T-helper 1 cell treated with Interleukin-12 subunit alpha and Interleukin-12 subunit beta and Interleukin-4 antibody, amounts not matched to agents 30 μg/mL and 1 μg/mL, for 36 hours (primary cell): ENCODE results near the gene EFCAB7.
"Not testable (repeated sequence)": the region's sequence is repeated elsewhere in the genome, so short reads cannot be mapped to it uniquely, and the experiment has no call there.

Experiments
- H3K27ac Mint-ChIP-seq: one replicate; pipeline ENCODE4 v1.8.0; 2021; ENCODE audit warnings: mild to moderate bottlenecking, mixed read lengths
- H3K27me3 Mint-ChIP-seq: one replicate; pipeline ENCODE4 v1.8.0; 2021; ENCODE audit warnings: low read depth, mixed read lengths
- H3K36me3 Mint-ChIP-seq: one replicate; pipeline ENCODE4 v1.8.0; 2021; ENCODE audit warnings: low read depth, mixed read lengths
- H3K4me1 Mint-ChIP-seq: one replicate; pipeline ENCODE4 v1.8.0; 2021; ENCODE audit warnings: low read depth, mixed read lengths
- H3K4me3 Mint-ChIP-seq: one replicate; pipeline ENCODE4 v1.8.0; 2021; ENCODE audit warnings: mild to moderate bottlenecking, moderate library complexity, mixed read lengths
- H3K9me3 Mint-ChIP-seq: one replicate; pipeline ENCODE4 v1.8.0; 2021; ENCODE audit warnings: mixed read lengths

The EFCAB7 gene

DNA sequence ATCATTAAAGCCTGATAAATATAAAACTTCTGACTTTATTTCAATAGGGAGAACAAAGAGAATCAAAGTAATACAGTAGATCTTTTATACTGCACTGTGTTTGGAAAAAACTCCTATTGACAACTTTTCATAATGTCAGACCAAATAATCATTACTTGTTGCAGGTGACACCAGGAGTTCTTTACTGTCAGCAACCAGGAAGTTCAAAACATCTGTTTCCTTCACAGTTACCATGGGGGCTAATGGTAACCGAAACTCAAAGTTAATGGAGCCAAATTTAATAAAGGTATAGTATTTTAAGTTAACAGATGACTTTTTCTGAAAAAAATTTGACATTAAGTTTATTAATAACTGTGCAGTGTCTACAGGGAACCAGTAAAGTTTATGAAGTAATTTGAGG is 10.6 kb downstream of the EFCAB7 start:
- no peaks in the 10 kb centered on the region for H3K4me1 Mint-ChIP-seq
- no peaks in the 10 kb centered on the region for H3K27me3 Mint-ChIP-seq
- peaks cover 3% of the 10 kb centered on the region for H3K36me3 Mint-ChIP-seq

DNA sequence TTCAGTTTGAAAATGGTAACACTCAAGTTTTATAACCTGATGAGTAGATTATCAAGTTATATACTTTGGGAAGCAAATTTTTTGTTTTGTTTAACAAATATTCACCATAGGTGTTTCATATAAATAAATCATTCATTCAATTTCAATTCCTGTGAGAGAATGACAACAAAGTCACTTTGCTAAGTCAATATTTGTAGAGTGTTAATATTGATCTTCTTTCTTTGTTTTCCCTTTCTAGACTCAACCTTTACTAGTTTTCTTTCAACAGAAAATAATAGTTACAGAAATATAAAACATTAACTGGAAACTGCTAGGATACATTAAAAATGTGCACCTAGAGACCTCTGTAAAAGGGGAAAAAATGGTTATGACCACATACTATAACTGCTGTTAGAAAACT is 11.1 kb downstream of the EFCAB7 start:
- H3K4me3 Mint-ChIP-seq: no peak overlapping the region
- H3K36me3 Mint-ChIP-seq: peaks cover 3% of the 10 kb centered on the region
- H3K27ac Mint-ChIP-seq: no peak overlapping the region
- no peaks in the 10 kb centered on the region for H3K27me3 Mint-ChIP-seq
- H3K9me3 Mint-ChIP-seq: no peaks in the 10 kb centered on the region
- H3K4me1 Mint-ChIP-seq: no peaks in the 10 kb centered on the region

More for the DNA sequence above, 10.6 kb downstream of the EFCAB7 start:
- Mint-ChIP-seq H3K4me3 (no peak overlapping the region), H3K9me3 (no peaks in the 10 kb centered on the region), H3K27ac (no peak overlapping the region)

DNA sequence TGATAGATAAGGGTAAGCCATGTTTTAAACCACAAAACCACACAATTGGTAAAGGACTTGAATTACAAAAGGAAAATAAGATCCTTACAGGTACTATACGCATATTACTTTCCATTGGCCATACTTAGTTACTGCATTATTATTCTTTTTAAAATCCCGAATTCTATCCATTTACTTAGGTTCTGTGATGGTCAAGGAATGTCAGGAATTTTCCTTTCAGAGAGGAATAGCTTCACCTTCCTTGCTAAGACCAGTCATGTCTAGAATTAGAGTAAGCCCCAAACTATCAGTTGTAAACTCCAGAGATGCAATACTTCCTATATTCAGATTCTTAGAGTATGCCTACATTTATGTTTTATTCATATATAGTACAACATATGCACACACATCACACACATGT is 13.7 kb downstream of the EFCAB7 start:
- no peaks in the 10 kb centered on the region for H3K9me3 Mint-ChIP-seq

DNA sequence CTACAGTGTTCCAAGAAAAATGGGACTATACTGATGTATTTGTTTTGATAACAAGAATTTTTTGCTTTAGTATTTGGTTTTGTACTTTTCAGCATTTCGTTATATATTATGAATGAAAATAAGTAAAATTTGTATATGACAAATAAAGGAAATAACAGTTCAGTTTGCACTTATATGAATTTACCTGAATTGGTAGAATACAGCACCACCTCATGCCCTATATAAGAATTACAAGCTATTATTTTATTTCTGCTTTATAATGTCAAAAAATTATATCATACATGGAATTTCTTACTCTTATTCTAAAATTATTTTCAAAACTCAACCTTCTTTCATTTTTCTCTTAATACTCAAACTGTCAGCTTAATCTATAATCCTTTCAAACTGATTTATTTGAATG is 14.6 kb downstream of the EFCAB7 start:
- H3K4me3 Mint-ChIP-seq: no peak overlapping the region
- H3K4me1 Mint-ChIP-seq: no peaks in the 10 kb centered on the region
- H3K9me3 Mint-ChIP-seq: no peaks in the 10 kb centered on the region
- H3K27me3 Mint-ChIP-seq: no peaks in the 10 kb centered on the region
- peaks cover 3% of the 10 kb centered on the region for H3K36me3 Mint-ChIP-seq
- no peak overlapping the region for H3K27ac Mint-ChIP-seq

More for the DNA sequence above, 13.7 kb downstream of the EFCAB7 start:
- Mint-ChIP-seq H3K36me3 (peaks cover 3% of the 10 kb centered on the region), H3K27ac (no peak overlapping the region), H3K4me1 (no peaks in the 10 kb centered on the region), H3K27me3 (no peaks in the 10 kb centered on the region), H3K4me3 (no peak overlapping the region)

GRCh38 chr1:63545780-63546179 is 22.5 kb downstream of the EFCAB7 start:
- no peak overlapping the region for H3K4me3 Mint-ChIP-seq
- no peaks in the 10 kb centered on the region for H3K4me1 Mint-ChIP-seq
- peaks cover 4% of the 10 kb centered on the region for H3K36me3 Mint-ChIP-seq
- H3K9me3 Mint-ChIP-seq: no peaks in the 10 kb centered on the region
- no peaks in the 10 kb centered on the region for H3K27me3 Mint-ChIP-seq
- no peak overlapping the region for H3K27ac Mint-ChIP-seq

DNA sequence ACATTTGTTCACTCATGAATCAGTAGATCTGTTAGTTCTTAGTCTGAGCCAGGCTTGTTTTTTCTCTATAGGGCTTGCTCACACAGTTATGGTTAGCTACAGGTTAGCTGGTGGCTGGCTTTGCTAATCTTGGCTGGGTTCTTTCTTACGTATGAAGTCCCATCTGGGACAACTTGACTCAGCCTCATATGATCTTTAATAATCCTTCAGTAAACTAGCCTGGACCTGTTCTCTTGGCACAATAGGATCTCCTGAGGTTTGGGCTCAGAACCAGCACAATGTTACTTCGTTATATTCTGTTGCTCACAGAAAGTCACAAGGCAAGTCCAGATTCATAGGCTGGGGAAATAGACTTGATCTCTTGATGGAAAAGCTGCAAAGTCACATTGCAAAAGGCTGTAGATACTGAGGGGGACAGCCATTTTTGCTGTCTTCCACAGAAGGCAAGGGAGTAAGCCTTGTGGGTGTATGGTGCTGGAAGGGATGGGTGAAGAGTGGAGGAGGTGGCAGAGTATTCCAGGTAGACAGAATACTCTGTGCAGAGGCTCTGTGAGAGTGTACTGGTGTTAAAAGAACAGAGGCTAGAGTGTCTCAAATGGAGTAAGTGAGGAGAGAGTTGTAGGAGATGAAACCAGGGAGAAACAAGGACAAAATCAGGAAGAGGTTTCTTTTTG is 24.4 kb downstream of the EFCAB7 start:
- H3K4me1 Mint-ChIP-seq: no peaks in the 10 kb centered on the region
- no peak overlapping the region for H3K27ac Mint-ChIP-seq
- H3K27me3 Mint-ChIP-seq: no peaks in the 10 kb centered on the region
- H3K9me3 Mint-ChIP-seq: no peaks in the 10 kb centered on the region
- peaks cover 4% of the 10 kb centered on the region for H3K36me3 Mint-ChIP-seq
- no peak overlapping the region for H3K4me3 Mint-ChIP-seq

DNA sequence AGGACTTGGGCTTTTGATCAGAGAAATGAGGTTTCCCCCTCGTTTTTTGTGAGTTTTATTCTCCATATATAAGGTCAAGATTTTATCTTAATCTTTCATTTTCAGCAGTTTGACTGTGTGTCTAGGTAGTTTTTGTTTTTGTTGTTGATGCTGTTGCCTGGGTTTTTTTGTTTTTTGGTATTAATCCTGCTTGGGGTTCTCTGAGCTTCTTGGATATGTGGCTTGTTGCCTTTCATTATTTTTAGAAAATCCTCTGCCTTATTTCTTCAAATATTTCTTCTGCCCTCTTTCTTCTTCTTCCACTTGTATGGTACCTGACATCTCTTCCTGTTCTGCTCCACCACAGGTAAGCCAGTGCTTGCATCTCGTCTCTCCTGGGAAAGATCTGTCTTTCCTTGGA is 25.0 kb downstream of the EFCAB7 start:
- Mint-ChIP-seq H3K9me3 (no peaks in the 10 kb centered on the region), H3K4me3 (no peak overlapping the region), H3K27me3 (no peaks in the 10 kb centered on the region), H3K36me3 (peaks cover 4% of the 10 kb centered on the region), H3K4me1 (no peaks in the 10 kb centered on the region), H3K27ac (no peak overlapping the region)

DNA sequence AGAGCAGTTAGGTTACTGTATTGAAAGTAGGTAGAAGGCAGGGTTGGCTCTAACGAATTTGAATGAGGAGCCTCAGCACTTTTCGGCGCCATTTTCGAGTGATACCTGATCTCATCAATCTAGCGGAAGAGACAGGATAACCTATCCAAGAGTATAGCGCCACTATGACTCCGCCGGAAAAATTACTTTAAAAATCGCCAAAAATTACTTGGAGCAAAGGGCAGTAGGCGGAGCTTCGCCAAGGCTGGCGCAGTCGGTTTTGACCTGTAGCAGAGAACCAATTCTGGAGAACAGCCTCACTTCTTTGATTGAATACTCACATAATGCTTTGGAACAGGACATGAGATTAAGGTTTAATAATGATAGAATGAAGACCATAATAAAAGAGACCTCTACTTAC is 25.6 kb downstream of the EFCAB7 start:
- Mint-ChIP-seq H3K27me3 (no peaks in the 10 kb centered on the region), H3K4me1 (no peaks in the 10 kb centered on the region), H3K4me3 (no peak overlapping the region), H3K36me3 (peaks cover 4% of the 10 kb centered on the region), H3K27ac (no peak overlapping the region), H3K9me3 (no peaks in the 10 kb centered on the region)

- Mint-ChIP-seq H3K27me3 (no peaks in the 10 kb centered on the region), H3K36me3 (no peaks in the 10 kb centered on the region), H3K9me3 (no peaks in the 10 kb centered on the region), H3K27ac (no peak overlapping the region), H3K4me1 (no peaks in the 10 kb centered on the region), H3K4me3 (no peak overlapping the region)
These were observed 32.2 kb downstream of the EFCAB7 start for GRCh38 chr1:63555480-63555879.

DNA sequence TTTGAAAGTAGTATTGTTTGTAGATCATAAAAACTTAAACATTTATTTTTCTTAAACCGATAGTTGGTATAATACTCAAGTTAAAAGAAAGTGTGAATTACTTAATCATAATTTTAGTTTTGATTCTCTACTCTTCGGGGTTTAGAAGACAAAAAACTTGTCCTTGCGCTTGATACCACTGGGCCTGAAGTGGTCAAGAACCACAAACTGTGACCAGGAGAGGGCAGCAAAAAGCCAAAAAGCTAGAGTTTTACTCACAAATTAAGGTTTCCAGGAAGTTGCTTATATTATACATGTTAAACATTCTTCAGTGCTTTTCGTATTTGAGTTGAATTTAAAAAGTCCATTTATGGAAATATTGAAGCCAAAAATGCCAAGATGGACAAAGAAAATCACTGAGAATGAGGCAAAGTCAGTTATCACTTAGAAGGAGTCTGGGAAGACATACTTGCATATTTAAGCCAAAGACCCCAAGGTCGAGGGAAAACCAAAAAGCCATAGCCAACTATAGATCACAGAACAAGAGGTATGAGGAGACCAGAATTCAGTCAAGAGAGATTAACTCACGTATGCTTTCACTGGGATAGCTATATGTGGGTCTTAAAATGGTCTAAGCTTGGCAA is 34.2 kb downstream of the EFCAB7 start:
- no peaks in the 10 kb centered on the region for H3K36me3 Mint-ChIP-seq

GRCh38 chr1:63559357-63559756 is 36.0 kb downstream of the EFCAB7 start:
- Mint-ChIP-seq H3K9me3 (no peaks in the 10 kb centered on the region), H3K4me1 (no peaks in the 10 kb centered on the region), H3K4me3 (no peak overlapping the region), H3K27ac (no peak overlapping the region), H3K36me3 (peaks cover 2% of the 10 kb centered on the region), H3K27me3 (no peaks in the 10 kb centered on the region)

More for the DNA sequence above, 34.2 kb downstream of the EFCAB7 start:
- Mint-ChIP-seq H3K27ac (no peak overlapping the region), H3K27me3 (no peaks in the 10 kb centered on the region), H3K4me3 (no peak overlapping the region), H3K9me3 (no peaks in the 10 kb centered on the region), H3K4me1 (no peaks in the 10 kb centered on the region)

GRCh38 chr1:63563745-63564144 is 40.4 kb downstream of the EFCAB7 start:
- Mint-ChIP-seq H3K9me3 (no peaks in the 10 kb centered on the region), H3K36me3 (peaks cover 6% of the 10 kb centered on the region), H3K4me1 (no peaks in the 10 kb centered on the region), H3K27ac (no peak overlapping the region), H3K27me3 (no peaks in the 10 kb centered on the region), H3K4me3 (no peak overlapping the region)

GRCh38 chr1:63569068-63569467 is 45.7 kb downstream of the EFCAB7 start:
- Mint-ChIP-seq H3K9me3 (no peaks in the 10 kb centered on the region), H3K36me3 (peaks cover 6% of the 10 kb centered on the region), H3K4me1 (no peaks in the 10 kb centered on the region), H3K27me3 (no peaks in the 10 kb centered on the region), H3K4me3 (no peak overlapping the region), H3K27ac (no peak overlapping the region)

- Mint-ChIP-seq H3K27ac (no peak overlapping the region), H3K36me3 (peaks cover 2% of the 10 kb centered on the region), H3K9me3 (no peaks in the 10 kb centered on the region), H3K4me3 (no peak overlapping the region), H3K27me3 (no peaks in the 10 kb centered on the region), H3K4me1 (no peaks in the 10 kb centered on the region)
These were observed 46.5 kb downstream of the EFCAB7 start for GRCh38 chr1:63569640-63570316.

- H3K36me3 Mint-ChIP-seq, H3K27me3 Mint-ChIP-seq, H3K9me3 Mint-ChIP-seq, H3K27ac Mint-ChIP-seq, H3K4me3 Mint-ChIP-seq, H3K4me1 Mint-ChIP-seq: not testable (repeated sequence)
These were observed 49.4 kb downstream of the EFCAB7 start for GRCh38 chr1:63572686-63573085.
